NCI-H1694 (cell line): ENCODE results near the gene NCOA5.
A peak's percentile ranks its signal among the peaks of the same experiment; 100 is the strongest.

ENCODE experiments used
- DNase-seq: peaks from one replicate; lab custom pipeline; 2025; lab: John Stamatoyannopoulos, UW

The NCOA5 gene

DNA sequence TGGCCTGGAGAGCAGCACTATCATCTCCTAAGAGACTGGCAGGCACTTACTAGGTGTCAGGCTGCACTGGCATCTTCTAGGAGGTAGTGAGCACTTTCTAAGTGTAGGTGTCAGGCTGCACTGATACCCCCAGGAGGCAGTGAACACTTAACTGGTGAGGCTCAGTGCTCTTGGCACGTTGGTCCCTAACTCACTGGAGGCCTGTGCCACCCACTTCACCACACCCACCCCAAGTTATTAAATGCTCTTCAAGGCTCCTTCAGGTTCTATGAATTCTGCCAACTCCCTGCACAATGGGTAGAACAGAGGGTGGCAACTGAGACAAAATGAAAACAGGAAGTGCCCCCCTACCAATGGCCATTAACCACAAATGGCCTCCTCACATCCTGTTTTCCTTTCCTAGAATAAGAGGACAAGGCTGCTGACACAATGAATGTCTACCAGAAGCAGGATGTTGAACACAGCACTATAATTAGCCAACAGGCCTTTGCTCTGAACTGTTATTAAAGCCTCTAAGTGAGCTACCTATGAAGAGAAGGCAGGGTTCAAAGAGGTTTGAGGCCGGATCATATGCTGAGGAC, 29.4 kb downstream of the NCOA5 start:
- no peak for DNase-seq

DNA sequence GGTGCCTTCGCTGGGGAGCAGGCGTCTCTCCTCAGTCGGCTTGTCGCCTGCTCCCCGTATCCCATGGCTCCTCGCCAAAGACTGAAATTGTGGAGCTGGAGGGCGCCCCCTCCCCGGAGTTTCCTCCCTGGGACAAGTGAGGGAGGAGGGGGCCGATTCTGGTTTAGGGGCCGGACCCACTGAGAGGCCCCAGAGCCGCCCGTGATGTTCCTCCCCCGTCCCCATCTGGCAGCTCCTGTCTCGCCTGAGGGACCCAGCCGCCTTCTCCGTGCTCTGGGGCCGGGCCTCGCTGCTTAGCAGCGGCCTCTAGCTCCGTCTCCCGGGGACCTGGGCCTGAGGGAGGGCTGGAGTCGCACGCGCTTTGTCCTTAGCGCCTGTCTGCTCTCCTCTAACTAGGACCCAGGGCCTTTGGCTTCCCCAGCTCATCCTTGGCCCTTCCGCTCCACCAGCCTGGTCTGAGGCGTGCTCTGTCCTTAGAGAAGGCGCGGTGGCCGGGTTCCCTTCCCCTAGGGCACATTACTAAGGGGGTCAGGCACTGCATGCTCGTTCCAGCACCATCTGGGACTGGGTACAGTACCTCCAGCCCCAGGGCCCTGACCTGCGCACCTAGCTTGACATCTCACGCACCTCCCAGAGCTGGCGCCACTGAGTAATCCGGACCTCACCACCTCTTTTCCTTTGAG, 31.0 kb downstream of the NCOA5 start:
- DNase-seq: no peak

DNA sequence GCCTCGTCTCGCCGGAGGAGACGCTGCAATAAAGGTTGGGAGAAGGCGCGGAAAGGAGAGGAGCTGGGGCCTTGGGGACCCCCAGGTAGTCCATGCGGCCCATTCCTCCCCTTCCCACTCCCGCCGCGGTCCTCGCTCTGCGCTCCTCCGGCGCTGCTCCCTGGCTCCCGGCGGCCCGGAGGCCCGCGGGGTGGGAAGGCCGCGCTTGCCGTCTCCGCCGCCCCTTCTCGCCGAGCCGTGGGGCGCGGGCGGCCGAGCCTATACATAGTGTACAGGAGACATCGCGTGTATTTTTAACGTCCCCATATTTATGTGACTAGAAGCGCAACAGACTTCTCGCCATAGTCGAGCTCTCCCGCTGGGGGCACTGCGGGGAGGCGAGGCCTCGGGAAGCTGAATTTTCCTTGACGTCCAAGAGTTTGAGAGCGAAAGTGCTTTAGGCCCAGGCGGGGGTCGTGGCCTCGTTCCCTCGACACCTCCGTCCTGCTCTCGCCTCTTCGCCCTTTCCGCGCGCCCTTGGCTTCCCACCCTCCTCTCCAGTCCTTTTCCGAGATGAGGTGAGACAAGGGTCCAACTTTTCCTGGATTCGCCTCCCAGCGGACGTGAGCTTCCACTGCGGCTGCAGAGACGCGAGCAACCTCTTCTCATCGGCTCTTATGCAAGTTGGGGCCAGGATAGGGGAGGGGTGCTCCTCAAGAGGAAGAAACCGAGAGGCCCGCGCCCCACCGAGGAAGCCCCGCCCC, 31.7 kb downstream of the NCOA5 start:
- no peak for DNase-seq

DNA sequence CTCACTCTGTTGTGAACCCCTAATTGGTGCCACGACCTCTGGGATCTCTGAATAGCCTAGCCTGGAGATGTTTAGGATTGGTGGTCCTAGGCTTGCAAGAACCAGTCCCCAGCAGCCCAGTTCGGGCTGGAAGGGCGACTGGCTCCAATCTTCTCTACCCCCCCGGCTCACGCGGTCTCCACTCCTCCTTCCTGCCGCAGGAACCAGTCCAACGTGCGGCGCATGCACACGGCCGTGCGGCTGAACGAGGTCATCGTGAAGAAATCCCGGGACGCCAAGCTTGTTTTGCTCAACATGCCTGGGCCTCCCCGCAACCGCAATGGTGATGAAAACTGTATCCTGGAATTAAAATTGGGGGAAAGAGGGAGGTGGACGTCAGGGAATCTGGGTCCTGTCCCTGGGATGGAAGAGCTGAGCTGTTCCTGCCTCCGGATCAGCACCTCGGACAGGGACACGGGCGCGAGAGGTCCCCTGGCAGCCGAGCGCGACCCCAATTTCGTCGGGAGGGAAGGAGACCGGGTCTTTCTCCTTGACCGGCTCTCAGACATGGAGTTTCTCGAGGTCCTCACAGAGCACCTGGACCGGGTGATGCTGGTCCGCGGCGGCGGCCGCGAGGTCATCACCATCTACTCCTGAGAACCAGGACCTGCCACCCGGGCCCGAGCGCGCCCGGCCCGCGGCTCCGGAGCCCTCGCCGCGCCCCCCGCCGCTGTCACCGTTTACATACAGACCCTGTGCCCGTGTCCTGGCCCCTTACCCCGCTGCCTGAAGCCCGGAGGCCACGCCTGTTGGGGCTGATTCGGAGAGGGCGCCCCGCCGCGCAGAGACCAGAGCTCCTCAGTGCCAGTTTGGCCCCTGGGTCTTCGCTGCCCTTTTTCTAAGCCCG, 32.5 kb downstream of the NCOA5 start:
- no peak for DNase-seq

DNA sequence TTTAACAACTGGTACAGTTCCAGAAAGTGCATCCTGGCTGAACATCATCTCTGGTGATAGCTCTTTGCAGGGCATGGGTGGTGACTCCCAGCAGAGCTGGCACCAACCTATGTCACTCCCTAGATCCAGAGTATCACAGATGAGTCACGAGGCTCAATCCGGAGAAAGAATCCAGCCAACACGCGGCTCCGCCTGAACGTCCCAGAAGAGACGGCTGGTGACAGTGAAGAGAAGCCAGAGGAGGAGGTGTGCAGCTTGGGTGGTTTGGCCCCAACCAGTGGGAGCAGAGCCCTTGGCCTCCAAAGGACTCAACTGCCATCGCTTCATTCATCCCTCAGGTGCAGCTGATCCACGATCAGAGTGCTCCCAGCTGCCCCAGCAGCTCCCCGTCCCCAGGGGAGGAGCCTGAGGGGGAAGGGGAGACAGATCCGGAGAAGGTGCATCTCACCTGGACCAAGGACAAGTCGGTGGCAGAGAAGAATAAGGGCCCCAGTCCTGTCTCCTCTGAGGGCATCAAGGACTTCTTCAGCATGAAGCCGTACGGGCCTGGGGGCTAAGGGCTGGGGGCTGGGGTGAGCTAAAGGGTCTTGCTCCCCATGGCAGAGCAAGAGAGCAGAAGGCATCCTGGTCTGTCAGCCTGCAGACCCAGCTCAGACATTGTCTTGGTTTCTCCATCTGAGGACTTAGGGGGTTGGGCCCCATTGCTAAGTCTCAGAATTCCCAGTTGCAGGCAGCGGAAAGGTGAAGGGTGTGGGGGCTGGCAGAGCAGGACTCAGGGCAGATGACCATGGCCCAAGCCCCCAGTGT, 33.5 kb downstream of the NCOA5 start:
- DNase-seq: no peak

DNA sequence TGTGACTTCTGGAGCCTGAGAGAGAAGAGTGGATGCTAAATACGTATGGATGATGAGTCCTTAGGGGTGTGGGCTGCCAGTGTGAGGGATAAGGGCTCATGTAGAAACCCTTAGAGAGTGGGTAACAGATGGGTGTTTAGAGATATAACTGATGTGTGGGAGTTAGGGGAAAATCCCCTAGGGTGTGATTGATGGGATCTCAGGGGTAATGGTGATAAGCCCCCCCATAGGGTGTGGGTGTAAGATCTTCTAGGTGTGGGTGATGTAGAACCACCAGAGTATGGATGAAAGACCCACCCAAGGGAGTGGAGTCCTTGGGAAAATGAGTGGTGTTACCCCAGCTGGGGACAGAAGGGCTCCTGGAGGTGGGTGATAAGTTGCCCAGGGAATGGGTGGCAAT, 34.5 kb downstream of the NCOA5 start:
- no peak for DNase-seq

DNA sequence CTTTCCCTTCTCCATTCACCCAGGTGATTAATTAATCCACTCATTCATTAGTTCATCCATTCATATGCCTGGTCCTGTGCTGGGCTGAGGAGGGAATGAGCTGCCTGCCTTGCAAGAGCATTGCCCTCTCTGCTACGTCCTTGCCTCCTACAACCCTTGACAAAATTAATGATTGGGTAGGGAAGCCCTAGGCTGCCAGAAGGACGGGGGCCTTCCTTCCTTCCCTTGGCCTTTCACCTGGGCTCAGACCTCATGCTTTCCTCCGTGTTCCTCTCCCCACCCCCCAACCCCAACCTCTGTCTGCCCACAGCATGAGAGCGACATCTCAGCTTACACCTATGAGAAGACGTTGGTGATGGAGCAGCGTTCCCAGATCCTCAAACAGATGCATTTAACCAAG, 35.2 kb downstream of the NCOA5 start:
- DNase-seq: no peak

DNA sequence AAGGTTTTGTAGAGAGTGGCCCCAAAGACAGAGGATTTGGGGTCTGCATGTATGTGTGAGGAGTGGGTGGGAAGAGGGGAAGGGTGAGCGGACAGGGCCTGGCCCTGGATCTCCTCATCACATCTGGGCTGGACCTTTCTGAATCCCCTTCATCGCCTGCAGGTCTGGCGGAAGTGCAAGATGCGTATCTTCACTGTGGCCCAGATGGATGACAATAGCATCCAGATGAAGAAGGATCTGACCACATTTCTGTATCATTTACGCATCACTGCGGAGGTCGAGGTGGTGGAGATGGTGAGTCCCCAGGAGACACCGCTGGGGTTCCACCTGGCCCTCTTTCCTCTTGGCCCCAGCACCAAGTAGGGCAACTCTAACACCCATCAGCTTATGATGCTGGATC, 36.3 kb downstream of the NCOA5 start:
- DNase-seq: no peak

DNA sequence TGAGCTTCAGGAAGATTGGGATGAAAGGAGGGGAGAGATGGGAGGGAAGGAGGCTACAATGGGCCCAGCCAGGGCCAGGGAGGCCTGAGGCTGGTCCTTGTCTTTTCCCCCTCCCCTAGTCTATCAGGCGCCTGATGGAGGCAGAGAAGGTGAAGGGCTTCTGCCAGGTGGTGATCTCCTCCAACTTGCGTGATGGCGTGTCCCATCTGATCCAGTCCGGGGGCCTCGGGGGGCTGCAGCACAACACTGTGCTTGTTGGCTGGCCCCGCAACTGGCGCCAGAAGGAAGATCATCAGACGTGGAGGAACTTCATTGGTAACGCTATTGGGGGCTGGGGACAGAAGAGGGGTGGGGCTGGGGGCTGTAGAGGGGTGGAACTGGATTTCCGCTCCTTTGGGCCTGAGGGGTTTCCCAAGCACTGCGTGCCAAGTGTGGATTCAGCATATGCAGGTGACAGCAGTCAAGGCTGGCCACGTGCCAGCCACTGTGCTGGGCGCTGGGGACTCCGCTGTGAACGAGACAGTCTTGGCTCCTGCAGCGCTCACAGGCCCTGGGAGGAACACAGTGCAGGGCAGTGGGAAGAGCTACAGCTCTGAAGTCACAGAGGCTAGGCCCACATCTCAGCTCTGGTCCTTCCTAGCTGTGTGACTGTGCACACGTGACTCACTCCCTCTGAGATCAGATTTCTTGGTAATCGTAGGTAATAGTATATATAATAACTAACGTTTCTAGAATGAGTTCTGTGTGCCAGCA, 38.0 kb downstream of the NCOA5 start:
- peak; percentile 62 for DNase-seq

DNA sequence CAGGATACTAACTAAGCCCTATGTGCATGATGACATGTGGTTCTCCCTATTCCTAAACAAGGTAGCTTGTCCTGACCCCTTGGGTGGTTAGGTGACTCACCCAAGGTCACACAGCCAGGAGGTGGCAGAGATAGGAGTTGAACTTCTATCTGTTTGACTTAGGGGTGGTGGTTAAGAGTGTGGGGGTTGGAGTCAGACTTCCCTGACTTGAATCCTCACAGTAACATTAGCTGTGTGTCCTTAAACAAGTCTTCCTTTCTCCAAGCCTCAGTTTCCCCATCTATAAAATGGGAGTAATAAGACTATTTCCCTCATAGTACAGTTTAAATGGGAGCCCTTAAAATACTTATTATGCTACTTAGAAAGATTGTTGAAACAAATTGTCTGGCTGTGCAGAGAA, 38.9 kb downstream of the NCOA5 start:
- no peak for DNase-seq

DNA sequence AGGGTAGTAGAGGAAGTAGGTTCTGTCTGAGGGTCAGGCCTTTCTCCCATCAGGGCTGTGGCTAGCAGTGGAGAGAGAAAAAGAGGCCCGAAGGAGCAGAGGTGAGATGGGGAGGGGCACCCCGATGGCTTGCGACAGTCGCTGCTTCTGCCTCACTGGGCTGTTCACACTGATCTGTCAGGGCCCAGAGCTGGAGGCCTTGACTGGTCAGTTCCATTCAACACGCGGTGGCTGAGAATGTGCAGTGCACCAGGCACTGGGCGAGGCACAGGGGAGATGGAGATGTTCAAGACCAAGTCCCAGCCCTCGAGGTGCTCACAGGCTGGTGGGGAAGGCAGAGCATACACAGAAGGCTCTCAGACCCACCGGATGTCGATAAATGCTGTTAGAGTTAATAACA, 39.3 kb downstream of the NCOA5 start:
- no peak for DNase-seq

DNA sequence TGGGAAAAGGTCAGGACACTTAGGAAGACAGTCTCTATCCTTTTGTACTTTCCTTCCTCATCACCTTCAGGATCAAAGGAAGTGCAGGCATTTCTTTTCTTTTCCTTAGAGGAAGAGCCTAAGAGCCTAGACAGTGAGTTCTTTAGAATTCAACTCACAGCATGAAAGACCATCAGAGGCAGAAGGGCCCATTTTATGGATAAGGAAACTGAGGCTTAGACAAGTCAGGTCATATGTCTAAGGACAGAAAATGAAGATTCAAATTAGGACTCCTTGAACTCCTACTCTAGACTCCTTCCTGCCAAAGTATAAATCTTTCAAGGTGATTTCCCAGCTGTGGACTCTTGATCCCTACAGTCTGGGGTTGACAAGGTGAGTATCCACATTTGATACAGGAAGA, 39.9 kb downstream of the NCOA5 start:
- DNase-seq: no peak

DNA sequence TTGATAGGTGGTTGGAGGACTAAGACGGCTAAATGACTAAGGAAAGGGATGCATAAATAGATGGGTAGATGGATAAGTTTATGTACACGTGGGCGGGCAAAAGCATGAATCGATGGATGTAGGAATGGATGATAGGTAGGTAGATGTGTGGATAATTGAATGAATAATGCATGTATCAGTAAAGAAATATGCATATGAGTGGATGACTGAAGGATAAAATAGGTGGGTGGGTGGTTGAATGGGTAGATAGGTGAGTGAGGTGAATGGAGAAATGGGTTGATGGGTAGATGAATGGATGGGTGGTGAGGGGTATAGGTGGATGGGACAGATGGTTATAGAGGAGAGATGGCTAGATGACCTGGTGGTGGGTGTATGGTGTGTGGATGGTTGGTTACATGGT, 40.6 kb downstream of the NCOA5 start:
- DNase-seq: no peak

DNA sequence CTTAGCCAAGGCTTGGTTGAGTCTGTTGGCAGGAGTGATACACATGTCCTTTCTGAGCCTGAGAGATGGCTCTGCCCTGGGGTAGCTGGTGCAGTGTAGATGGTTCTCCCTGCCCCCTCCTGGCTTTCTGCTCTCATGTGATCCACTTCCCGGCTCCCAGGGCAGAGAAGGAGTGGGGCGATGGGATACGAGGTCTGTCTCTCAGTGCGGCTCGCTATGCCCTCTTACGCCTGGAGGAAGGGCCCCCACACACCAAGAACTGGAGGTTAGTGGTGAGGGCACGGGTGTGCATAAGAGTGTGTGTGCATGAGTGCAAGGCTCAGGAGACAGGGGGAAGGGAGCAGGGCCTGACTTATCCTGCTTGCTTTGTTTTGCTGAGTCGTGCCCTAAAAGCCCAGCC, 41.9 kb downstream of the NCOA5 start:
- DNase-seq: no peak

DNA sequence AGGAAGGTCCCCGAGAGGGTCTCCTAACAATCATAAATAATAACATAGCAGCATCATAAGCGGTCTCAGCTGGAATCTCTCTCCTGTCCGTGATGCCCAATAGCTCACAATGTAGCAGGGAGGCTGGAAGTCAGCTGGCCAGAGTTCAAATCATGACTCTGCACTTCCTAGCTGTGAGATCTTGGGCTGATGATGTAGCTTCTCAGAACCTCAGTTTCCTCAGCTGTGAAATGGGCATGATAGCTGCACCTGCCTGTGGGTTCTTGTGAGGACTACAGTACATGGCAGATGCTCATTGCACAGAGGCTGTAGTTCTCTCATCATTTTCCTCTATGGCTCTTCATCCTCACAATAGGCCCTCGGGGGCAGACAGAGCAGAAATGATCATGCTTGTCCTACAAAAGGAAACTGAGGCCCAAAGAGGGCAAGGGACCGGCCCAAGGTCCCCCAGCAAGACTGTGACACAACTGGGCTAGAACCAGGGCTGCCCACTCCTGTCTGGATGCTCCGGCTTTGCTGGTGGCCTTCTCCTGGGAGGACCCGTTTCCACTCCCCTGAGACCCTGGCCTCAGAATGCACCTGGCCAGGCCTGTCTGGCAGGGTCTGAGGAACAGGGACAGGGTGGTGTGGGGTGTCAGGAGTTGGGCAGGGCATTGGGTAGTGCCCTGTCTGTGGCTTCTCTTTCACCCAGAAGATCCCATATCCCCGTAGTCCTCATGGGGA, 43.0 kb downstream of the NCOA5 start:
- no peak for DNase-seq

DNA sequence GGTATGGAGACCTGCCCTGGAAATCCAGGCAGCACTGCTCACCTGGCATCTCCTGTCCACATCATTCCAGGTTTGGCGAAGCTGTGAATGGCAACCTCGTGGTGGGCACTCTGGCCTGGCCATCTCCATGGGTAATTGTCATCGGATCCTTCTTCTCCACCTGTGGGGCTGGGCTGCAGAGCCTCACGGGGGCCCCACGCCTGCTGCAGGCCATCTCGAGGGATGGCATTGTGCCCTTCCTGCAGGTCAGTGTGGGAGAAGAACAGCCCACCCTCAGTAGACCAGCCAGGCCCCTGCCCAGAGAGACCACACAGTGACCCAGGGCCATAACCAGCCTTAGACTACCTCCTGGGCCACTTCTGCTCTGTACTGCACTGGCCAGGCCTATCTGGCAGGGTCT, 44.9 kb downstream of the NCOA5 start:
- no peak for DNase-seq

DNA sequence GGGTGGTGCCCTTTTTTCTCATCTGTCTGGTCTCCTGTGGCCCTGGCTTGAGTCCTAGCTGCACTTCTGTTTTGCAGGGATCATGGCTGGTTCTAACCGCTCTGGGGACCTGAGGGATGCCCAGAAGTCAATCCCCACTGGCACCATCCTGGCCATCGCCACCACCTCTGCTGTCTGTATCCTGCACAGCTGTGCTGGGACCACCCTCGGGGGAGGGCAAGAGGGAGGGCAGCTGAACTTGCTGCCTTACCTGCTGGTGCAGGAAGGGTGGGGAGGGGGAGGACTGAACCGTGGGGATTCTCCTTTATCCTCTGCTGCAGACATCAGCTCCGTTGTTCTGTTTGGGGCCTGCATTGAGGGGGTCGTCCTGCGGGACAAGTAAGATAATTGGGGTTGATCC, 46.2 kb downstream of the NCOA5 start:
- DNase-seq: no peak

DNA sequence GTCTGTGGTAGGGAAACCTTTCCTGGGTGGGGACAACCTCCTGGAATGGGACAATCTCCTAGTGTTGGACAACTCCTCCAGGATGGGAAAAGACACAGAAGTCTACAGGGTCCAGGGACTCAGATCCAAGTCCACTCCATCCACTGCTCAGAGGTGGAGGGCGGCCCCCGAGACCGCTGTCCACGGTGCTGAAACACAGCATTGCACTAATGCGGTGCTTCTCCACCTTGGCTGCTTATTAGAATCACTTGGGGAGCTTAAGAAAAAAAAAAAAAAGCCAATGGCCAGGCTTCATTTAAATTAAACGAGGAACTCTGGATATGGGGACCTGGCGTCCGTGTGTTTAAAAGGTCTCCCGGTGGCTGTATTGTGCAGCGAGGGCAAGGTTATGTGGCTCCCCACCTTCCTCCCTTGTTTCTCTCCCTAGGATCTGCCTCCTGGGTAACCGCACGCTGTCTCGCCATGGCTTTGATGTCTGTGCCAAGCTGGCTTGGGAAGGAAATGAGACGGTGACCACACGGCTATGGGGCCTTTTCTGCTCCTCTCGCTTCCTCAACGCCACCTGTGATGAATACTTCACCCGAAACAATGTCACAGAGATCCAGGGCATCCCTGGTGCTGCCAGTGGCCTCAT, 48.7 kb downstream of the NCOA5 start:
- DNase-seq: no peak

DNA sequence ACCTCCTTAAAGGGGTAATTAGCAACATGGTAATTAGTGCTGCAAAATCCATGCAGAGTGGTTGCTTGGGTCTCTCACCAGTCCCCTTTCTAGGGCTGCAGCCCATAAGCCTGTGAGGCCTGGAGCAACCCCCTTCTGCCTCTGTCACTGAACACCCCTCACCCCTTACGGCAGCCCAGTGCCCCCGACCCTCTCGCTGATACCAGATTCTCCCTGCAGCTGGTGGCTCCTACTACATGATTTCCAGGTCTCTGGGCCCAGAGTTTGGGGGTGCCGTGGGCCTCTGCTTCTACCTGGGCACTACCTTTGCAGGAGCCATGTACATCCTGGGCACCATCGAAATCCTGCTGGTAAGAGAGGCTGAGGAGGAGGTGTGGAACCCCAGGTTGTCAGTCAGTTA, 52.7 kb downstream of the NCOA5 start:
- no peak for DNase-seq

DNA sequence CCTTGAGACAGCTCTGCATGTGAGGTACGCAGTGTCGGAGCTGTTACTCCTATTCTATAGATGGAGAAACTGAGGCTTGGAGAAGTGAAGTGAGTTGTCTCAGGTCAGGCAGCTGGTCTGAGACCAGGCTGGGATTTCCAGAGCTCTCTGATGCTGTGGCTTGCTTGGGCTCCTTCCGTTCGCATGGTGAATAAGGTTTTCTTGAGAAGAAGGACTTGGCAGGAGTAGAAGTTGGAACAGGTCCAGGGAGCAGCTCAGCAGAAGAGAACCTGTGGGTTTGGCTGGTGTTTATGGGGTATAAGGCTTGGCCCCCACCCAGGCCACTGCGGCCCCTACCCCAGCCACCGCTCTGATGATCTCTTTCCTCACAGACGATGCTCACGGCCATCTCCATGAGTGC, 53.4 kb downstream of the NCOA5 start:
- no peak for DNase-seq
